ENCODE data around the gene SLC9A7.

SLC9A7 gene

DNA sequence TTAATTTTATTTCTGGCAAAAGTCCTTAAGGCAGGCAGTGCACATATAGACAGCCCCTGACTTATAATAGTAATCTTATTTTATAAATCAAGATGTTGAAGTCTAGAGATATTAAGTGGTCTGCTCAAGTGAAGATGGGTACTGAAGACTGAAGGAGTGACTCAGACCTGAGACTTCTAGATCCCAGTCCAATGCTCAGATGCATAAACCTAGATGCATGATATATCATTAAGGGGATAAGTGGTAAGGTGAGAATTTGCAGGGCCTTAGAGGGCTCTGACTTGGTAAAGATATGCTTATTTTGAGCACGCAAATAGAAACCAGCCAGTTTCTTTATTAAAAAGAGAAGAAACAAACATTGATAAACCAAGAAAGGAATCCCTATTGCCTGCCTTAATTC is 42.9 kb downstream of the SLC9A7 start:
- Mint-ChIP-seq H3K27me3 (ENCODE audit: low read depth) (no peaks in the 10 kb centered on the region), H3K4me3 (no peak overlapping the region), H3K4me1 (no peaks in the 10 kb centered on the region), H3K27ac (no peak overlapping the region), H3K9me3 (peaks cover 9% of the 10 kb centered on the region), H3K36me3 (ENCODE audit: low read depth) (no peaks in the 10 kb centered on the region)
- TF ChIP-seq CTCF (IDR thresholded peaks at IDR 0.05; ENCODE audit: unreplicated experiment in 3 of 3): no peak

DNA sequence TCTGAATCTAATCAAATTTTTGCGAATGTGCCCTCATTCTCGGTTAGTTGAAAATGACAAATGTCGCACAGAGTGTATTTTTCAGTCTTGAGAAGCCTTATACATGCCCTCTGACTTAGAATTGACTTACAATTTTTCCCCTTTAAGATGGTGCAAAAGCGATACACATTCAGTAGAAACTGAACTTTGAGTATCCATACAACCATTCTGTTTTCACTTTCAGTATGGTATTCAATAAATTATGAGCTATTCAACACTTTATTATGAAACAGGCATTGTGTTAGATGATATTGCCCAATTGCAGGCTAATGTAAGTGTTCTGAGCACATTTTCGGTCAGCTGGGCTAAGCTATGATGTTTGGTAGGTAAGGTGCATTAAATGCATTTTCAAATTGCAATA is 43.4 kb downstream of the SLC9A7 start:
- Mint-ChIP-seq H3K27ac (no peak overlapping the region), H3K4me3 (no peak overlapping the region), H3K4me1 (no peaks in the 10 kb centered on the region), H3K9me3 (peaks cover 7% of the 10 kb centered on the region), H3K36me3 (ENCODE audit: low read depth) (no peaks in the 10 kb centered on the region), H3K27me3 (ENCODE audit: low read depth) (no peaks in the 10 kb centered on the region)
- TF ChIP-seq CTCF (IDR thresholded peaks at IDR 0.05; ENCODE audit: unreplicated experiment in 3 of 3): no peak

DNA sequence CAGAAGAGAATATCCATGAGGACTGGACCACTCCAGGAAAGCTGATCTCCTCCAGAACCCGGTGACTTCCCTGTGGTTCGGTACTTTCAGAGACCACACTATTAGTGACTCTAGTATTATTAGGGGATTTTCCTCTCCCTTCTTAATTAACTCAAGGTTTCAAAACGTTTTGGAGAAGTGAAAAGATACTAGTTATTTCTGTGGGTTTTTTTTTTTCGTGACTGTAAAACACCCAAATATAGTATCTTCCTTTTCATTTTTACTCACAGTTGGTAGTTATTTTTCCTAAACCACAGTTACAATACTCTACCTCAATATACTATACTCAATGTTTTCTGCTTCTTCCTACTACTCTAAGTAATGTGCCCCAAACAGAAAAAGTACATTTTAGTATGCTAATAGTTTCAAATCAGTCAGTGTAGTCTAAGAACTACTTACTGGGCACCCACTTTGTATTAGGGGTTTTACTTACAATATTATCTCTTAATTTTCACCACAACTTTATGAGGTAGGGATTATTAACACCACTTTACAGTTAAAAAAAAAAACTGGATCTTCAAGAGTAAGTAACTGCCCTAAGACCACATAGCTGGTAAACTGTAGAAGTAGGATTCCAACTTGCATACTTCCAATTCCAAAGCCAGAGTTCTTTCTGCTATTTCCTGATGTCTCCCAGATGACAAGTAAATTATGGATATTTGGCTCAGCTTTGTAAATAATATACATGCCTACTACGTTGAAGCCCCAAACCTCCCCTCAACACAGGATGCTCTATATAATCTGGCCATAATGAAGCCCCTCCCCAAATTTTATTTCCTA is 45.0 kb downstream of the SLC9A7 start:
- Mint-ChIP-seq H3K4me3 (no peak overlapping the region), H3K27ac (no peak overlapping the region), H3K27me3 (ENCODE audit: low read depth) (no peaks in the 10 kb centered on the region), H3K9me3 (peaks cover 4% of the 10 kb centered on the region), H3K4me1 (no peaks in the 10 kb centered on the region), H3K36me3 (ENCODE audit: low read depth) (no peaks in the 10 kb centered on the region)
- no peak for TF ChIP-seq CTCF (IDR thresholded peaks at IDR 0.05; ENCODE audit: unreplicated experiment in 3 of 3)

DNA sequence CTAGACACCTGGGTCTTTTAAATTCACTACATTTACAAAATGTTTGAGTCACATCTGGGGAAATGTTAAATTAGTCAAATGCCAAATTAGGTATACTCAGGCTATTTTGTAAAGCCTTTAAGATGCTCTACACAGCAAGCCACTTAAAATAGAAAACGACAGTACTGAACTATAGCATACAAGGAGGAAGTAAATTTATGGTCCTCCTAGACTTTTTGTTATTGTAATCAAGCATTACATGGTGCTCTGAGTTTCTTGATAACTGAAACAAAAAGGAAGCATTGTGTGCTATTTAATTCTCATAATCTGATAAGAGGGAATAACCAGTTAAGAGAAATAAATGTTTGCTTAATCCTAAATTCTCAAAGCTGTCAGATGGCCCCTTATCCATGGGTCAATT is 46.2 kb downstream of the SLC9A7 start:
- no peaks in the 10 kb centered on the region for H3K4me1 Mint-ChIP-seq

DNA sequence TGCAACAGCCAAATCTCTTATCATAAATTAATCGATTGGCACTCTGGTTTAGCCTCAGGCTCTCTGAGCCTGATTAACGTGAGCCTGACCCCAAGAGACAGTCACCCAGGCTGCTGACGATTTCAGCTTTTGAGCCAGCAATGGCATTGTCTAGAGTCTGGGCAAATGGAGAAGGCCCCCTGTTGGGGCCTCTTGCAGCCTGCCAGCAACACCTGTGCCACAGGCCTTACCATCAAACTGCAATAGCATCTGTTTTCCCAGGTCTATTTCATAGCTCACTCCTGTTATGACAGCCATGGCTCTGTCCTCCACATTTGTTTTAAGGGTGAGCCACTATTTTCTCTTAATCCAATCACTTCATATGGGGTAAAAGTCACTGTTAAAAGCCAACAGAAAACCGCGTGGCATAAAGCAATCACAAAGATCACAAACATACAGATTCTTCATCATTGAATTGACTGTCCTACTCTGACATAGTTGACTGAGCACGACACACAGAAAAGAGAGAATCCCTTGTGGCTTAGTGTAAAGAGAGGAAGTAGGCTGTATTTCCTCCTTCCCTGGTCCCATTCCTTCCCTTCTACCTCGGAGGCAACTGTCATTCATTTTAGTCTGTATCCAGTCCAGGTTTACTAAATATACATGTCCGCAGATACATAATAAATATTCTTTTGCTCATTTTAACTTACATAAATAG is 47.8 kb downstream of the SLC9A7 start:
- peaks cover 4% of the 10 kb centered on the region for H3K9me3 Mint-ChIP-seq
- no peaks in the 10 kb centered on the region for H3K27me3 Mint-ChIP-seq (ENCODE audit: low read depth)
- H3K4me3 Mint-ChIP-seq: no peak overlapping the region
- no peaks in the 10 kb centered on the region for H3K36me3 Mint-ChIP-seq (ENCODE audit: low read depth)
- no peak overlapping the region for H3K27ac Mint-ChIP-seq
- no peak for TF ChIP-seq CTCF (IDR thresholded peaks at IDR 0.05; ENCODE audit: unreplicated experiment in 3 of 3)
- no peaks in the 10 kb centered on the region for H3K4me1 Mint-ChIP-seq

More for the DNA sequence above, 46.2 kb downstream of the SLC9A7 start:
- Mint-ChIP-seq H3K36me3 (ENCODE audit: low read depth) (no peaks in the 10 kb centered on the region), H3K27me3 (ENCODE audit: low read depth) (no peaks in the 10 kb centered on the region), H3K9me3 (peaks cover 6% of the 10 kb centered on the region), H3K27ac (no peak overlapping the region), H3K4me3 (no peak overlapping the region)
- no peak for TF ChIP-seq CTCF (IDR thresholded peaks at IDR 0.05; ENCODE audit: unreplicated experiment in 3 of 3)

Measured in nephron (organoid).